Tibial artery (tissue), 4 donors: Measurements from ENCODE around the gene CDK5RAP3.

Experiments used
- DNase-seq, 2 donors: peaks; one replicate each; pipeline ENCODE4 v3.0.0-alpha.2; 2019
- H3K27ac ChIP-seq, 2 donors: fragments of 200-600 bp; sonication (generic) in 1 of 2; 1 replicate in 1 of 2; 2 replicates in 1 of 2; pipeline ENCODE4 v1.5.1; 2018 to 2019; ENCODE audit warnings: mild to moderate bottlenecking in 1 of 2
- H3K27me3 ChIP-seq, 2 donors: fragments of 200-600 bp; sonication (generic) in 1 of 2; one replicate each; pipeline versions ENCODE4 v1.5.1 to v1.6.0; 2016 to 2019
- H3K36me3 ChIP-seq, 3 donors: fragments of 200-600 bp; sonication (generic) in 2 of 3; one replicate each; pipeline ENCODE4 v1.5.1; 2016 to 2019; ENCODE audit warnings: mild to moderate bottlenecking in 2 of 3
- H3K4me1 ChIP-seq, 4 donors: fragments of 200-600 bp; sonication (generic) in 2 of 4; 1 replicate in 3 of 4; 2 replicates in 1 of 4; pipeline ENCODE4 v1.5.1; 2016 to 2019
- H3K4me3 ChIP-seq, 2 donors: fragments of 200-600 bp; sonication (generic) in 1 of 2; 1 replicate in 1 of 2; 2 replicates in 1 of 2; pipeline ENCODE4 v1.5.1; 2018 to 2019; ENCODE audit warnings: mild to moderate bottlenecking in 2 of 2
- H3K9me3 ChIP-seq, 3 donors: fragments of 200-600 bp; sonication (generic) in 1 of 3; one replicate each; pipeline ENCODE4 v1.5.1; 2016 to 2019
- intact Hi-C: fragments of 100-400 bp; cut with DNase I; formaldehyde crosslinking; loops from one replicate; pipeline ENCODE4 v1.15.0; 2023; ENCODE audit warnings: low total_unique reads
- TF ChIP-seq, protein P1 (sequence below), 2 experiments: fragments of 200-600 bp in 1 of 2; fragments of 450-650 bp in 1 of 2; IDR thresholded peaks; one replicate each; pipeline ENCODE4 v1.5.1; 2017 to 2019; ENCODE audit warnings: antibody characterized with exemption in 2 of 2, mild to moderate bottlenecking in 1 of 2, moderate library complexity in 1 of 2

Gene CDK5RAP3

DNA sequence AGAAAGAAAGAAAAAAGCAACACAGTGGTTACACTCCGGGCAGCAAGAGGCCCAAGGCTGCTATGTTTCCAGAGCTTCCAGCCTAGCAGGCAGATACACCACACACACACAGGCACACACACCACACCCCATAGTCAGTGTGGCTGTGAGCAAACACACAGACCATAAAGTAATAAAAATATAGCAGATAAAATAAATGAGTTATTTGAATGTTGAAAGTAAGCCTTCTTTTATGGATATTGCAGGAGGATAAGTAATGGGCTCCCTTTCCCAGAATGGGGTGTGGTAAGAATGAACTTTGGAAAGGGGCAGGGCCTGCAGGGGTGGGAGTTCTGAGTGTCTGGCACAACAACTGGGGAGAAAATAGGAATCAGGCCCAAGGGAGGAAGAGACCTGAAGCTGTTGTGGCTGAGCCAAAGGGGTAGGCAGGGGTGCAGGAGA, 4.8 kb upstream of the CDK5RAP3 start:
- no peak for DNase-seq
- H3K4me3 ChIP-seq = no peak overlapping the region
- H3K4me1 ChIP-seq = peaks cover 0 to 6% (median 4%) of the 10 kb centered on the region in 4 donors
- H3K9me3 ChIP-seq = no peaks in the 10 kb centered on the region
- no peak overlapping the region for H3K27ac ChIP-seq
- intact Hi-C loops = loop anchor here (10.0 kb wide), 1 partner anchor 81 kb away; no protein-coding TSS in a partner anchor
- H3K36me3 ChIP-seq = no peaks in the 10 kb centered on the region
- TF ChIP-seq, protein P1, sequence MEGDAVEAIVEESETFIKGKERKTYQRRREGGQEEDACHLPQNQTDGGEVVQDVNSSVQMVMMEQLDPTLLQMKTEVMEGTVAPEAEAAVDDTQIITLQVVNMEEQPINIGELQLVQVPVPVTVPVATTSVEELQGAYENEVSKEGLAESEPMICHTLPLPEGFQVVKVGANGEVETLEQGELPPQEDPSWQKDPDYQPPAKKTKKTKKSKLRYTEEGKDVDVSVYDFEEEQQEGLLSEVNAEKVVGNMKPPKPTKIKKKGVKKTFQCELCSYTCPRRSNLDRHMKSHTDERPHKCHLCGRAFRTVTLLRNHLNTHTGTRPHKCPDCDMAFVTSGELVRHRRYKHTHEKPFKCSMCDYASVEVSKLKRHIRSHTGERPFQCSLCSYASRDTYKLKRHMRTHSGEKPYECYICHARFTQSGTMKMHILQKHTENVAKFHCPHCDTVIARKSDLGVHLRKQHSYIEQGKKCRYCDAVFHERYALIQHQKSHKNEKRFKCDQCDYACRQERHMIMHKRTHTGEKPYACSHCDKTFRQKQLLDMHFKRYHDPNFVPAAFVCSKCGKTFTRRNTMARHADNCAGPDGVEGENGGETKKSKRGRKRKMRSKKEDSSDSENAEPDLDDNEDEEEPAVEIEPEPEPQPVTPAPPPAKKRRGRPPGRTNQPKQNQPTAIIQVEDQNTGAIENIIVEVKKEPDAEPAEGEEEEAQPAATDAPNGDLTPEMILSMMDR (IDR thresholded peaks at IDR 0.05) = no peak
- H3K27me3 ChIP-seq = no peaks in the 10 kb centered on the region

DNA sequence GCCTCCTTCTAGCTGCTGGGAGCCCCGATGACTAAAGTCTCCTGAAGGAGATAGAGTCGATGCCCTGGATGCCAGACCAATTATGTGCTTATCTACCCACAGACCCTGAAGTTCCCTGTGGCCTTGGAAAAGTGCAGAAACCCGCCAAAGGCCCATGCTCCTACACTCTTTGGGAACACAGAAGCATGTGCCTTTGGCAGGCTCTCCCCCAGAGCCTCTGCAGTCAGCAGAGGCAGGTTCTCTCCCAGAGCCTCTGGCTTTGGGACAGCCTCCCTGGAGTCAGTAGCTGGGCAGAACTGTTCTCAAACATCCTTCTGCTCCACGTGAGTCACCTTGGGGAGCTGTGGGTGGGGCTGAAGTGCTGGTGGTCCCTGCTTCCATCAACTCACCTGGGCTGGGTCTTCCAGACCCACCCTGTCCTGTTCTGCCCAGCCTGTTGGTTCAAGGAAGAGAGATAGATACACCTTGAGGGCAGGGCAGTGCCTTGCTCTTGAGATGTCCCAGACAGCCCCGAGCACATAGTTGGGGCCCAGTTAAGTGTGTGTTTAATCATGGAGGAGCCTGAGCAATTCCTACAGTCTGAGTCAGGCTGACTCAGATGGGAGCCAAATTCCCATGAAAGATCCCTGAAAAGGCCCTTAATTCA, 3.2 kb upstream of the CDK5RAP3 start:
- no peaks in the 10 kb centered on the region for H3K36me3 ChIP-seq
- no peaks in the 10 kb centered on the region for H3K27me3 ChIP-seq
- no peaks in the 10 kb centered on the region for H3K9me3 ChIP-seq
- no peak overlapping the region for H3K27ac ChIP-seq
- TF ChIP-seq, protein P1 (IDR thresholded peaks at IDR 0.05) = no peak
- no peak for DNase-seq
- H3K4me1 ChIP-seq = peaks cover 0 to 20% (median 15%) of the 10 kb centered on the region in 4 donors
- intact Hi-C loops = loop anchor here (10.0 kb wide), 1 partner anchor 83 kb away; no protein-coding TSS in a partner anchor
- H3K4me3 ChIP-seq = no peak overlapping the region

DNA sequence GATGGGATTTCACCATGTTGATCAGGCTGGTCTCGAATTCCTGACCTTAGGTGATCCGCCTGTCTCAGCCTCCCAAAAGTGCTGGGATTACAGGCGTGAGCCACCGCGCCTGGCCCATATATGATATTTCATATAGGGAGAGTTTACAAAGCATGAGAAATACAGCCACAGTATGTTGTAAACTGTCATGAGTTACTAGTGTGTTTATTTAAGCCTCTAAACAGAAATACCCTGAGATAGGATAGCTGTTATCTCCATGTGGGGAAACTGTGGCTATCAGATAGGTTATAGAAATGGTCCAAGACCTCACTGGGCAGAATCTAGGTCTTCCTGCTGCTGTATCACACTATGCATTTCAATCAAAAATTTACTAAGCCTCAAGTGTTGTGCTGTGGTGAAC, 2.1 kb upstream of the CDK5RAP3 start:
- Histone ChIP-seq H3K4me1 (peaks cover 0 to 21% (median 15%) of the 10 kb centered on the region in 4 donors), H3K27me3 (no peaks in the 10 kb centered on the region), H3K36me3 (peaks cover under 1 to 6% (median 6%) of the 10 kb centered on the region in 3 donors), H3K27ac (no peak overlapping the region), H3K4me3 (no peak overlapping the region), H3K9me3 (no peaks in the 10 kb centered on the region)
- no peak for DNase-seq
- intact Hi-C loops = loop anchor here (10.0 kb wide), 1 partner anchor 84 kb away; no protein-coding TSS in a partner anchor
- TF ChIP-seq, protein P1 (IDR thresholded peaks at IDR 0.05) = no peak

DNA sequence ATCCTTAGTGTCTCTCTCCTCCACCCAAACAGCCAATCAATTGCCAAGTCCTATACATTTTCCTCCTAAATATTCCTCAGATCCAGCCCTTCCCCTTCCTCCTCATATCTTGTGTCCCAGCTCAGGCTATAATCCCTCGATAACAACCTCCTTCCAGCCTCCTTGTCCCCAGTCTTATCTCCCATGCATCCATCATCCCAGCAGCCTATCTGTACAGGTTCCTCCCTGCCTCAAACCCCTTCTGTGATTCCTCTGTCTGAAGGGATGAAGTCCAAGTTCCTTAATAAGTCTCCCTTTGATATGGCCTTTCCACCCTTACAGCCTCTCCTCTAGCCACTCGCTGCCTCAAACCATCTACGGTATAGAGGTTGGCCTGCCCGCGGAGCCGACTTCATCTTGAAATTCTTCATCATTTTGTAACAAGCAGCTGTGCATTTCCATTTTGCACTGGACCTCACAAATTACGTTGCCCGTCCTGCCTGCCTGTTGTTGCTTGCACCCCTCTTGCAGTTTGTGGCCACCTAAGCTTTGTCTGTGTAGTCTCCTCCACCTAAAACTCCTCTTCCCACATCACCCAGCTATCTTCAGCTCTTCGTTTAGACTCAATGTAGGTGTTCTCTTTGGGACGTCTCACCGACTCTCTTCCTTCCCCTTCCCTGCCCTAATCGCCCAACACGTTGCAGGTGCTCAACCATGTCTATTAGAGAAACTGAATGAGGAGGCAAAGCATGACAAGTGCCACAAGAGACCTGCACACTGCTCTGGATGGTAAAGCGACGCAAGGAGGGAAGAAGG, 786 bp upstream of the CDK5RAP3 start:
- intact Hi-C loops = loop anchor here (2.0 to 10.0 kb wide), 3 partner anchors 57 to 128 kb away; partner anchors contain the start of gene SCRN2
- Histone ChIP-seq H3K4me3 (peak overlapping the region; percentile 29 to 100), H3K9me3 (no peaks in the 10 kb centered on the region), H3K36me3 (peaks cover 9 to 19% (median 19%) of the 10 kb centered on the region in 3 donors), H3K4me1 (peaks cover 0 to 21% (median 15%) of the 10 kb centered on the region in 4 donors), H3K27ac (peak overlapping the region in 1 of 2 donors; percentile 31), H3K27me3 (no peaks in the 10 kb centered on the region)
- TF ChIP-seq, protein P1 (IDR thresholded peaks at IDR 0.05) = no peak
- no peak for DNase-seq

DNA sequence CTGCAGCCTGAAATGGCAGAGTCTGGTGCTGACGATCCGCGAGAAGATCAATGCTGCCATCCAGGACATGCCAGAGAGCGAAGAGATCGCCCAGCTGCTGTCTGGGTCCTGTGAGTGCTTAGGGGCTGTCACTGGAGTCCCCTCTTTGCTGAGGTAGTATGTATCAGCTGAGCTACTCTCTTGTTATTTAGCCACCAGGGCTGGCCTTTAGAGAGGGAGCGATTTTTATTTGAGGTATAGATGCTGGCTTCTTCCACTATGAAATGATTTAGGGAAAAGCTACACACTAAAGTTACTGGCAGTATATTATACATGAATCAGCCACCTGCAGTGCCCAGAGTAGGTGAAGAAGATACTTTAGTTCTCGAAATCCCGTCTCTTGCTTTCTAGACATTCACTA, 2.6 kb downstream of the CDK5RAP3 start:
- TF ChIP-seq, protein P1 (IDR thresholded peaks at IDR 0.05) = no peak
- Histone ChIP-seq H3K4me1 (peaks cover 0 to 15% (median 15%) of the 10 kb centered on the region in 4 donors), H3K9me3 (no peaks in the 10 kb centered on the region), H3K27me3 (no peaks in the 10 kb centered on the region), H3K36me3 (peaks cover 31 to 53% (median 53%) of the 10 kb centered on the region in 3 donors), H3K27ac (no peak overlapping the region), H3K4me3 (no peak overlapping the region)
- intact Hi-C loops = loop anchor here (5.0 kb wide), 1 partner anchor 131 kb away; the partner anchor contains the start of gene SCRN2
- DNase-seq = no peak
